HPDE6-E6E7 (cell line): ENCODE results near the gene PRDM16.

ENCODE experiments used
- DNase-seq: peaks from one replicate; pipeline ENCODE4 v3.0.0; 2011; ENCODE audit warnings: missing footprints; ENCODE audit errors: extremely low spot score

The PRDM16 gene

DNA sequence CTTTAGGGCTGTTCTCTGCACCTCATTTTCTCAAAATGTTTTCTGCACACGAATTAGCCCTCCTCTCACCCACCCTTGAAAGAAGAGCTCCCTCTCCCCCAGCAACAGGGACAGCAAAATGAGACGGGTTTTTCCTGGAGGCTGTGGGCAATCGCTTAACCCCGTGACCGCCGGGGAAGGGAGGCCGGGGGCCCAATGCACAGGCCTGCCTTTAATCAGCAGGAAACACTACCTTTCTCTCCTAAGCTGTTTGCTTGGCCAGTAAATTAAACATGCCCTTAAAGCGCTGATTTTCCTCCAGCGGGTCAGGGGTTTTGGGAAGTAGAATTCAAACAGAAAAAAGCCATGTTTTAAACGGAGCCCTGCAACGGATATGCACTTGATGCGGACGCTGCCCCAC lies 114.4 kb downstream of the PRDM16 start:
- no peak for DNase-seq

DNA sequence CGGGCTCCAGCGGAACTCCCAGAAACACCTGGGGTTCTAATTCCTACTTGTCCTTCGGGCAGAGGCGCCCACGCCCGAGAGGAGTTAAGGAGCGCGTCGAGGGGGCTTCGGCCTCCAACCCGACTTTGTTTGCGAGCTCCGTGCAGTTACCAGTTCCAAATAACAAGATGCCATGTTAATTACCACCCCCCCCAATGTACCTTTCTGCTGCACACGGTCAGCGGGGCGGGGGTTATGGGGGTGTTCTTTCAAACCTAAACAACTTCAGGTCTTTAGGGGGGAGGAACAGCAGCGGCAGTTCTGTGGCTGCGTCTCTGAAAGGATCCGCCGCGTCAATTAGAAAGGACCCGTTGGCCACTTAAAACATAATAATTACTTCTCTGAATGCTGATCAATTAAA lies 114.8 kb downstream of the PRDM16 start:
- no peak for DNase-seq

DNA sequence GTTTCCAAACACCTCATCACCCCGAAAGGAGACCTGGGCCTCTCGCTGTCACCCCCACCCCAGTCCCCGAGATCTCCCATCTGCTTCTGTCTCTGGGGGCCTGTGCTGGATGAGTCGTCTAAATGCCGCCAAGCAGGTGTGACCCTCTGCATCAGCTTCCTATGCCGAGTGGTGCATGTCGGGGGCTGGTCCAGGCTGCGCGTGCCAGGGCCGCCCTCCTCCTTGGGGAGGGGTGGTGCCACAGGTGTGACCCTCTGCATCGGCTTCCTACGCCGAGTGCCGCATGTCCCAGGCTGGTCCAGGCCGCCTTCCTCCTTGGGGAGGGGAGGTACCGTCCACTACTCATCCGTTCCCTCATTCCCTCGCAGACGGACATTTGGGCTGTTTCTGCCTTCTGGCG lies 115.7 kb downstream of the PRDM16 start:
- no peak for DNase-seq

DNA sequence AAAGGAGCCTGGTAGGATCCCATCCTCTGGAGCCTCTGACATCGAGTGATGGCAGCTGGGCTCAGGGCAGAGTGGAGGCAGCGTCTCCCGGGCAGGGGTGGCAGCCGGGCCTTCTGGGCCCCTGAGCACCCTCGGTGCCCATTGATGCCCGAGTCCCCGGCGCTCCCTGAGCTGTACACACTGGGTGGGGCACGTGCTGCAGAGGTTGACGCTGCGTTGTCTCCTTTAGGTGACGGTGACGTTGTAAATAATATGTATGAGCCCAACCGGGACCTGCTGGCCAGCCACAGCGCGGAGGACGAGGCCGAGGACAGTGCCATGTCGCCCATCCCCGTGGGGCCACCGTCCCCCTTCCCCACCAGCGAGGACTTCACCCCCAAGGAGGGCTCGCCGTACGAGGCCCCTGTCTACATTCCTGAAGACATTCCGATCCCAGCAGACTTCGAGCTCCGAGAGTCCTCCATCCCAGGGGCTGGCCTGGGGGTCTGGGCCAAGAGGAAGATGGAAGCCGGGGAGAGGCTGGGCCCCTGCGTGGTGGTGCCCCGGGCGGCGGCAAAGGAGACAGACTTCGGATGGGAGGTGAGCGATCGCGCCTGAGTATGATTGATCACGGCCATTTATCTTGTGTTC lies 117.0 kb downstream of the PRDM16 start:
- no peak for DNase-seq

DNA sequence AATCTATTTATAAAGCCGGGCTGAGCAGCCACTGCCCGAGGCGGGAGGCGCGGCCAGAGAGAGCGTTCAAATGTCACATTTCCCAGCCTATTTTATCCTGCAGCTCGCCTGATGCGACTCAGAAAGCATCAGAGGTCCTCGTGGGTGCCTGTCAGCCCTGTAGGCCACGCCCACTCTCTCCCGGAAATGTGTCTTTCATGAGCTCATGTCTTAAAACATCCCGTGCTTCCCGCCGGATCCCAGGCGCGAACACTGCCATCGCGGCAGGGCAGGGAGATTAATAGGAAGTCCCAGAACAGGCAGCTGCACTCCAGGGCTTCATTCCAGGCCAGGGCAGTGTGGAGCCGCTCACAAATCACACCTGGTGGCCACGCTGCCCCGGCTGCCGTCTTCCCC lies 117.5 kb downstream of the PRDM16 start:
- no peak for DNase-seq

DNA sequence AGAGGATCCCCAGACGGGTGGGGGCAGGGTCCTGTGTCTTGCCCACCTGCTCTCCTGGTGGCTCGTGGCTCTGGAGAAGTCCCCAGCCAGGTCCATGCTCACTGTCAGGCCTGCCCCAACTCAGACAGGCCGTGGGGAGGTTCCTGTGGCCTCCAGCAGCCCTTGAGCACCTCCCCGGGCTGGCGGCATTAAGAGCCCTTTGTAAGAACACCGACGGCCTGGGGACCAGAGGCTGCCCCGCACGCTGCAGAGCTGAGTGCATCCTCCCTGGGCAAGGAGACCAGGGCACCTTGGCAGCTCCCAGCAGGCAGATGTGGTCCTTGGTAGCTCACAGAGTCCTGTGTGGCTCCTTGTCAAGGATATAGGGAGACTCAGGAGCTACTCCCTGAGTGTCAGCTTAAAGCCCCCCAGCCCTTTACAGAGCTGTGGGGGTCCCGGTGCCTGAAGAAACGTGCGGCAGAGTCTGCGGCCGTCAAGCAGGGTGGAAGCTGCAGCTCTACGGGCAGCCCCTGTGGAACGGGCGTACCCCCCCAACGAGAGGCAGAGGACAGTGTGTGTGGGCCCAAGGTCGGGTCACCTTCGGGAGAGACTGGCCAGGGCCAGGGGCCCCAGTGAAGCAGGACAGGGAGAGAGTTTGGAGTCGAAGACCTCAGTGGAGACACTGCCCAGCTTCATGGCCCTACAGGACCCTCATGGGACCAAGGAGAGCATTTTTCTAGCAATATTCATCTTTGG lies 118.6 kb downstream of the PRDM16 start:
- no peak for DNase-seq

DNA sequence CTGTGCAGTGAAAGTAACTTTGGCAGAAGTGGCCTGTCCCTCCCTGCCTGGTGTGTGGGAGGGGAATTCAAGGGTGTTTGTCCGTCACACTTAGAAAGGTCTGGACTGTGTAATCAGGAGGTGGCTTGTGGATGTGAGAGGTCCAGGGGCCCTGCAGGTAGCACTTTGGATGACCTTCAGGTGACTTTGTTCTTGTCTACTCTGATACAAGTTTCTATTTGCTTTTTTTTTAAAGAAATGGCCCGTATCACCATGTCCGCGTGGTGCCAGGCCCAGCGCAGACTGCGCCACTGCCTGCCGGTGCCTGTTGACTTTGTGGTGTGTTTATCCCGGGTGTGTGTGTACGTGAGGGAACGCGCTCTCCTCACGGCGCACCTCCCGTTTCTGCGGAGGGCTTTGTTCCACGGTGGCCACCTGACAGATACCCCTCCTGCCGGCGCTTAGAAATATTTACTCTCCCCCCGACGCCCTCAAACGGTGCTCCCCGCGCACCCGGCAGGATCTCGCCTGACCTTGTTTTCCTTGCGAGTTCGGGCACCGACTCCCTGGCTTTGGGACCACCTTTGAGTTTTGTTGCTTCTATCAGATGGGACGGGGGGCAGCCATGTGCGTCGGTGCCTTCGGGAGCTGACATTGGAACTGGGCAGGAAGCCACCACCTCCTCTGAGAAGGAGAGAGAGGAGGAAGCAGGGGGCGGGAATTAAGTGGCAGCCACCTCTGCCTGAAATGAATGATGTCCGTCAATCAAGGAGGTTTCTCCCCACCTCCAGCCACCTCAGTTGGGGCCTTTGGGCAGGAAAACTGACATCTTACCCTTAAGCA lies 119.4 kb downstream of the PRDM16 start:
- DNase-seq: no peak

DNA sequence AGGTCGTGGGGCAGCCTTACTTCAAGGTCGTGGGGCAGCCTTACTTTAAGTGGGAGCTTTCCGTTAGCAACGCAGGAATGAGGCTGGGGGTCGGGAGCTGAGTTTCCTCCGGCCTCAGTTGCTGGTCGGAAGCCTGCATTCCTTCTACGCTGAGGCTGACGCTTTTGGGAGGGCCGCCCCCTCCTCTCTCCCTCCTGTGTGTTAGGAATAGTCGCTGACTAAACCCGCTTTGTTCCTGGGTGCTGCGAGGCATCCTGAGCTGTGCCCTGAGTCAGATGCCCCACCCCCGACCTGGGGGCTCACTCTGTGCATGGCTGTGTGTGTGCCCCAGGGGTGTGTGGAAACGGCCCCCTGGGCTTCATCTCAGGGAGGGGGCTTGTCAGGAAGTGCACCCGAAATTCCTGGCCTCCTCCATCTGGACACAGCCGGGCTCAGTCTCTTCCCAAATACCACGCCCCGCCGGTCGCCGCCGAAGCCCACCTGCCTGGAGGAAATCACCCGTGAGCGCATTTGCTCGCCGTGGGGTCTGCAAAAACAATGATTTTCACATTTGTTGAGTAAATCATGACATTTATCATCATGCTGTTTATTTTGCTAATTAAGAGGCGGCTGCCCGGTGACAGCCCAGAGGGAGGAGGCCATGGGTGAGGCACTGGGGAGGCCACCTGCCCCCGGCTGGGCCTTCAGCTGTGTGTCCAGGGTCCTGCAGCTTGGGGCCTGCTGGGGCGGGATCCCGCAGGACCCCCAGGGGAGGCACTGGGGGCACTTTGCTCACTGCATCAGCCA lies 121.4 kb downstream of the PRDM16 start:
- no peak for DNase-seq

DNA sequence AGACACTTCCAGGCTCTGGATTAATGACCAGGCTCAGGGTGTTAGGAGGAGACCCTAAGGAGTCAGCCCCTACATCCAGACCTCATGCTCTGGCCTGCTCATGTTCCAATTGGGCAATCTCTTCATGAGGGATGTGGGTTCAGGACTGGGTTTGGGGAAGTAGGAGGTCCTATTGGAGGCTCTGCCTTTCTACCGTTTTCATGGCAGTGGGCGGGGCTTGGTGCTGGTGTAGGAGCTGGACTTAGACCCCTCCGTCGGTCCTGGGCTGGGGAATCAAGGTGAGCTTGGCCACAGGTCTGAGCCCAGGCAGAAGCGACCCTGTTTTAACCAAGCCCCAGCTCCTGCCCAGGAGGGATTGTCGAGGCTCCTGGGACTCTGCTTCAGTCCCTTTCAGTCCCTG lies 123.4 kb downstream of the PRDM16 start:
- DNase-seq: no peak

DNA sequence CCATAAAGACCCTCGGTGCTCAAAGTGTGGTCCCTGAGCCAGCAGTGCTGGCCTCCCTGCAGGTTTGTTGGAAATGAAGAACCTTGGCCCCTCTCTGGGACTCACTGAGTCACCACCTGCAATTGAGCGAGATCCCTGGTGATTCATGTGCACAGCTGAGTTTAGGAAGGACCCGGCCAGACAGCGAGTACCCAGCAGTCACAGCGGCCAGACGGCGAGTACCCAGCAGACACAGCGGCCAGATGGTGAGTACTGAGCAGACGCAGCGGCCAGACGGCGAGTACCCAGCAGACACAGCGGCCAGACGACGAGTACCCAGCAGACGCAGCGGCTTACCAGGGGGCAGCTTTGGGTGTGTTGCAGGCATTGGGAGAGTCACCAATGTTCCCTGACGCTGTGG lies 123.8 kb downstream of the PRDM16 start:
- no peak for DNase-seq

DNA sequence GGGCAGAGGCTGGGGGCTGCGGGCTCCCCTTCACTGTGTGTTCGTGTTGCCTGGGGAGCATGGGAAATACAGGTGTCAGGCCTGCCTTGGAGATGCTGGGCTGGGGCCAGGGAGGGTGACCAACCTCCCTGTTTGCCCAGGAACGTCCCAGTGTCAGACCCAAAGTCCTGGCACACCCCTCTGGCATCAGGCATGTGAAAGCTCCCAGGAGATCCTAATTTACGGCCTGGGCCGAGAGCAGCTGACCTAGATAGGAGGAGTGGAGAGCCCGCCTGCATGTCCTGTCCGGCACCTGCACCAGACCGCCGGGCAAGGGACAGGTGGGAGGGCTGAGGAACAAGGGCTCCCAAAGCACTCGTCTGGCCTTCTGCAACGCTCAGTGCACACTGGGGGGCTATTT lies 124.8 kb downstream of the PRDM16 start:
- DNase-seq: no peak

DNA sequence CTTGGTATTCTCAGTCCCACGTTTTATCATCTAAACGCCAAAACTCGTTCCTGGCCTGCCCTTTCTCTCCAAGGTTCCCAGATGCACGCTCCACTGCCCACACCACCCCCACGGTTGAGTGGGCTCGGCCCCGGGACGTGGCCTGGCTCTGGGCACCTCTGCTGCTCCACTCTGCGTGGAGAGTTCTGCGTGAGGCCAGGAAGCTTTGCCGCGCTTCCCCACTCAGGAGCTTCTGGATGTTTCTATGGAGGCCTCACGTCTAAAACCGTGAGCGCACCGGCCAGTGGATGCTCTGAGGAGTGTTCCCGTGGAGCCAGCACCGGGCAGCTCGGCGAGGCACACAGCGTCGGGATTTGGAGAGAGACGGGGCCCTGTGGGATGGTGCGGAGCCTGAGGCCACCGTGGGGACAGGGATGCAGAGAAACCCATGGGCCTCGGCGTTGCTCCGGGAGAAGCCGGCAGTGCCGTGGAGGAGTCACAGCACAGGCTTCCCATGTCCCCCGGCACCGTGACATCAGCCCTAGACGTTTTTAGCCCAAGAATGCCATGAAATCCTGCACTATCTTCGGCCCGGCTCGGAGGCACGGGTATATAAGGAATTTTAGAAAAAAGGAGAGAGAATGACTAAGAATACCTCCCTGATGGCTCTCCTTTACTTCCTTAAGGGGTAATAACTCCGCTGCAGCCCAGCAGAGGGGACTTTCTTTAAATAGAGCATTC lies 125.9 kb downstream of the PRDM16 start:
- DNase-seq: no peak

DNA sequence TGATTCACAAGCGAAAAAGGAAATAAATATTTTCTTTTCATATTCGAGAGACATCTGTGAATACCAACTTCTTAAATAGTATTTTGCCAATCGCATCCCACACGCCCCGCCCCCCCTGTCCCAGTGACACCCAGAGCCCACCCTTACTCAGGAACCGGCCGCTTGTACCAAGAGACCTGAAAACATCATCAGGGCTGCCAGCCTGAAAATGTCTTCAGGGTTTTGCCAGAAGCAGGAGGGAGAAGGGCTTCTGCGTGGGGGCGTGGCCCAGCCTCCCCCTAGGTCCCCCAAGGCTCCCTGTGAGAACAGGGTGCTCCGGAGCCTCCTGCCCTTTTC lies 126.4 kb downstream of the PRDM16 start:
- no peak for DNase-seq

DNA sequence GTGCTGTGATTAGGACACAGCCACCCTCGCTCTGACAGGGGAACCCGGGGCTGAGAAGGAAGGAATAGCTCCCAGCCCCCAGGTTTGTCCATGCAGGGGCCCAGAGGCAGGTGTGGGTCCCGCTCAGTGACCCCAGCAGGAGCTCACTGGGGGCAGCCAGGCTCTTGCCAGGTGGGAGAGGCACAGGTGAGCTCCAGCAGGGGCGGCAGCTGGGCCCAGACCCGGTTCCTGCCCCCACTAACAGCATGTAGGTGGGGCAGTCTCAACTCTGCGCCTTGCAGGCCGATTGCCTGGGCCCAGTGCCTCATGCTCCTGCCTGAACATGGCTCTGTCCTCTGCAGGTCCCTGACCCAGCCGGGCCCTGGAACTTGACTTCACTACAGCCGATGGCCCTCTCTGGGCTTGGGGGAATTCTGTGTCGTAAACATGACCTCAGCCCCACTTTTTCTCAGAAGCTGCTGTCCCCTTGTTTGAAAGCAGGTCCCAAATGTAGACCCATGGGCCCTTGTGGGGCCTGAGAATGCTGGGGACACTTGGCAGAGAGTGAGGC lies 127.0 kb downstream of the PRDM16 start:
- no peak for DNase-seq

DNA sequence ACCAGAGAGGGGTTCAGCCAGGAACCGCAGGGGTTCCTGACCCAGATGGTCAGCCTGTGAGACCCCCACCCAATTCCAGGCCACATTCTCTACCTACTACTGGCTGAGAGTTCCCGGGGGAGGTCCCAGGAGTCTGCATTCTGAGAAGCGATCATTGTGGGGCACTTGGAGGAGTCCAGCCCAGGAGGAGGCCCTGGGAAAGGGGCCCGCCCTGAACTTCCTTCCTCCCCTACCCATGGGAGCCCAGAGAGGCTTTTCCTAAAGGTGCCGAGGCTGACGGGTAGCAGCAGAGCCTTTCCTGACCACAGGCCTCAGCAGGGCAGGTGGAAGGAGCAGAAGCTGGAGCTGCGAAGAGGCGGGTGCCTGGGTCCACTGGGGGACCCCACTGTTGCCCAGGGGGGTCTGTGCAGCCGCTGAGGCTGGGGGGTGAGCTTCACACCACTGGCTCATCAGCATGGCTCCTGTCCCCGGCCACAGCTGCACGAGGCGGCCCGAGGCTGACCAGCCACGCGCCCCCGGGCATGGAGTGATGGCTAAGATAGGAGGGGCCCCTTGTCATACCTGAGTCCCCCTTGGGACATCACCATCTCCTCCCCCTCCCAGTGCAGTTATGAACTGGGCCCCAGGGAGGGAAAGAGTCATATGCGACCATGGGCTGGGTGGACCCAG lies 127.7 kb downstream of the PRDM16 start:
- DNase-seq: no peak

DNA sequence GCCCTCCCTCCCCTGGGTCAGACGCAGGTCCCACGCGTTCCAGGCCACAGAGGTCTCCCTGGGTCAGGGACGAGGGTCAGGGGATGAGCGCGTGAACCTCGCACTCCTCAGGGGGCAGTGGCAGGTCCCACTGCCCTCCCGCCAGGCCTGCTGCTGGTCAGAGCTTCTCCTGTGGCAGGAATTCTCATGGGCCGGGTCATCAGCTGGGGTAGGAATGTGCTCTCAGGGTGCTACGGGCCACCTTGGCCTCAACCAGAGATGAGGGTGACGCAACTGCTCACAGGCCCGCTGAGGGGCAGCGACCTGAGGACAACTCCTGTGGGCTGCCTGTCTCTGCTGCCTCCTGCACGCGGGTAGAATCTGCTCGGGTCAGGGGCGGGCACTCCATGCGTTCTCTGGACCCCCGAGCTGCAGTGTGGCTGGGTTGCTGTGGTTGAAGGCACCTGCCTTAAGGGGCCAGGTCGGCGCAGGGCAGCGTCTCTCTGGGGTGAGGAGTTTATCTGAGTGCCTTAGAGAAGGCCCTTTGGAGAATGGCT lies 128.8 kb downstream of the PRDM16 start:
- no peak for DNase-seq

DNA sequence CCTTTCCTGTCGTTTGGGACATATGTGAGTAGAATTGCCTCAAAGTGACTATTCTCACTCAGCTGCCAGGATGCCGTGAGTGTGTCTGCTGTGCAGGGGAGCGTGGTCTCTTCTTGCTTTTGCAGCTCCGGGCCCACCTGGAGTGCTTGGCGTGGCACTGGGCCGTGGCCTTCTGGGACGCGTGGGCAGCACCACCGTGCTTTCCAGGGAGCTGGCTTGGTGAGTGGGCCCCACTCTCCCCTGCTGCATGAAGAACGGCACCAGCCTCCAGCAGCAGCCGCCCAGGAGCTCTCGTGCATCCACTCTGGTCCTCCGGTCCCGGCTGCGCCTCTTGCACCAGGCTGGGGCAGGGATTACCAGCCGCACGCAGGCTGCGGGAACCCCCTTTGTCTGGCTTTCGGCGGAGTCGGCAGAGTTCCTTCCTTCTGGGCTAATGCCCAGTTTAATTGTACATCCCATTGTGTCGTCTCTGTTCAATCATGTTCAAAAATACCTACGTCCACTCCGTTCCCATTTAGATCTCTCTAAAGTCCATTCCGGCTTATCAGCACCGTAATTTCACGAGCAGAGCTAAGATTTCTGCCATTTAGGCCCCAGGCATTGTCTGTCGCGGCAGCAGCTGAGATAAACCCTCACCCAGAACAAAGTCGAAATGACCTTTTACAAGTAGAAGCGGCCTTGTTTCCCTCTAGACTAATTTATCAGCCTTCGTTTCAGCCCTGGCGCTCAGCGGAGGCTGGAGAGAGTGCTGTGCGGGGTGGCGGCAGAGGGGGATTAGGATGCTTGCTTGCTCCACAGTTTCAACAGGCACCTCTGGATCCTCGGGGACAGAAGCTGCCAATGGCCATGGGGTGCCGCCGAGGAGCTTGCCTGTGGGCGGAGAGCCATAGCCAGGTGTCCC lies 129.6 kb downstream of the PRDM16 start:
- no peak for DNase-seq

DNA sequence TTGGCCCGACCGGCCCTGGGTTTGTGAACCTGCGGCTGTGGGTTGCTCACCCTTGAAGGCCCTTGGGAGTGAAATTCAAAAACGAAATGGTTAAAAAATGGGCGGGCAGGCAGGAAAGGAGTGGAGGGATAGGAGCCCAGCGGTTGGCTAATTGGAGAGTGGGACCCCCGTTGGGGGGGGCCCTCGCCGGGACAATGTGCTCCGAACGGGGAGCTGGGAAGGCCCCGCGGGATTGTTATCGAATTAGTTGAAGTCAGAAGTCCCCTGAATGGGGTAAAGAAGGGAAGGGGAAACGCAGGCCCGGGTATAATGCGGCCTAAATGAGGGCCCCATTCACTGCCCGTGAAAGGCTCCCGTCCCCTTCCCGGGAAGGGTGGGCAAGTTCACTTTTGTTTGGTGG lies 135.7 kb downstream of the PRDM16 start:
- no peak for DNase-seq

DNA sequence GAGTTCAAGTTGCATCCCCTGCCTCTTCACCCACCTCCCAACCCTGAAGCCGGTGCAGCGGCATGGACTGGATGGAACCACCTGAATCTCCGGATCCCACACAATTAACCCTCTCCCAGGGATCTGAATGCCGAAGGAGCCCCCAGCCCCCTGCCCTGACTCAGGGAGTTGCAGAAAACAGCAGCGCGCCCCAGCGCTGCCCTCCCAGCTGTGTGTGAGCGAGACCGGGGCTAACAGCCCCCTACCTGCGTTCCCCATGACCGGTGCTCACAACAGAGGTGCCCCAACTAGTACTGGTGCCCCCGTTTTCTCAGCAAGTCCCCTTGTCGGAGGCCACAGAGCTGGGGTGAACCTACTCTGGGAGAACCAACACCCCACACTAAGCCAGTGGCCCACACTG lies 136.8 kb downstream of the PRDM16 start:
- DNase-seq: no peak
